GM12891 (cell line): Measurements from ENCODE around the gene GNAO1.

Experiments used
- POLR2A ChIP-seq: IDR thresholded peaks from 2 replicates; pipeline ENCODE4 v1.6.1; 2011; ENCODE audit warnings: low read depth, low read length, control low read depth
- POLR2AphosphoS5 ChIP-seq: IDR thresholded peaks from 2 replicates; pipeline ENCODE4 v1.6.1; 2011; ENCODE audit warnings: low read depth, low read length, control low read depth
- SPI1 ChIP-seq: IDR thresholded peaks from 2 replicates; pipeline ENCODE4 v1.6.1; 2011; ENCODE audit warnings: low read depth, low read length, control low read depth
- TAF1 ChIP-seq: IDR thresholded peaks from 2 replicates; pipeline ENCODE4 v1.6.1; 2011; ENCODE audit warnings: low read depth, low read length, control low read depth

GRCh38 chr16:56352351-56353053, 161.2 kb downstream of the GNAO1 start:
- TF ChIP-seq POLR2AphosphoS5 (no peak), POLR2A (no peak), SPI1 (no peak), TAF1 (no peak)
